K562 (cell line): ENCODE data around the gene NFKBIB.

ENCODE experiments used
- CTCF ChIP-seq, 3 experiments: IDR thresholded peaks in 2 of 3; conservative IDR thresholded peaks in 1 of 3; 2 replicates each; pipeline ENCODE4 v1.5.1; 2011 to 2012; ENCODE audit warnings: low read length in 3 of 3, mild to moderate bottlenecking in 3 of 3, control low read depth in 2 of 3, improper control_type of control experiment in 1 of 3, inconsistent platforms in 1 of 3, low read depth in 1 of 3, mixed read lengths in 1 of 3, moderate library complexity in 1 of 3; ENCODE audit not compliant: insufficient read depth in 2 of 3
- EP300 ChIP-seq: IDR thresholded peaks from 2 replicates; pipeline ENCODE4 v1.6.1; 2012; ENCODE audit warnings: low read length, improper control_type of control experiment
- EZH2 ChIP-seq: IDR thresholded peaks from 2 replicates; pipeline ENCODE4 v1.6.1; 2012; ENCODE audit warnings: low read depth, mild to moderate bottlenecking, inconsistent platforms, low read length, borderline replicate concordance
- GTF2A2 ChIP-seq: IDR thresholded peaks from 2 replicates; pipeline ENCODE4 v1.6.1; 2016; ENCODE audit warnings: mild to moderate bottlenecking, missing genetic modification characterization, missing compliant biosample characterization
- KLF1 ChIP-seq: fragments of 450-650 bp; IDR thresholded peaks from 2 replicates; pipeline ENCODE4 v1.6.1; 2016; ENCODE audit warnings: missing genetic modification characterization, missing compliant biosample characterization
- NFYB ChIP-seq: IDR thresholded peaks from 2 replicates; pipeline ENCODE4 v1.6.1; 2011; ENCODE audit warnings: mild to moderate bottlenecking, moderate library complexity; ENCODE audit not compliant: insufficient read length; ENCODE audit errors: extremely low read depth
- NR3C1 ChIP-seq: sonication (generic); formaldehyde crosslinking; IDR thresholded peaks from 2 replicates; pipeline ENCODE4 v1.8.1; 2022; ENCODE audit warnings: missing genetic modification reagents
- RAD21 ChIP-seq, 2 experiments: fragments of 250-450 bp in 1 of 2; fragments of 450-650 bp in 1 of 2; sonication (Bioruptor Pico) in 1 of 2; formaldehyde crosslinking in 1 of 2; IDR thresholded peaks in 1 of 2; conservative IDR thresholded peaks in 1 of 2; 2 replicates each; pipeline versions ENCODE4 v1.4.0 to v1.8.0; 2020 to 2022; ENCODE audit warnings: mild to moderate bottlenecking in 2 of 2, moderate library complexity in 1 of 2
- TEAD4 ChIP-seq, 2 experiments: sonication (generic) in 1 of 2; formaldehyde crosslinking in 1 of 2; IDR thresholded peaks; 2 replicates each; pipeline versions ENCODE4 v1.6.1 to v1.8.0; 2012 to 2022; ENCODE audit warnings: borderline replicate concordance in 1 of 2, inconsistent platforms in 1 of 2, low read length in 1 of 2, mild to moderate bottlenecking in 1 of 2, missing genetic modification reagents in 1 of 2
- XRCC4 ChIP-seq: IDR thresholded peaks from one replicate; pipeline ENCODE4 v1.6.1; 2011; ENCODE audit not compliant: insufficient read depth, insufficient read length; ENCODE audit errors: extremely low read depth
- ZNF217 ChIP-seq: sonication (generic); formaldehyde crosslinking; IDR thresholded peaks from 2 replicates; pipeline ENCODE4 v1.8.0; 2022; ENCODE audit warnings: mild to moderate bottlenecking, missing genetic modification reagents
- TF ChIP-seq, protein P1 (sequence below), 2 experiments: fragments of 450-650 bp in 1 of 2; sonication (generic) in 1 of 2; formaldehyde crosslinking in 1 of 2; IDR thresholded peaks in 1 of 2; conservative IDR thresholded peaks in 1 of 2; 2 replicates each; pipeline versions ENCODE4 v1.6.1 to v1.8.1; 2016 to 2023; ENCODE audit warnings: mild to moderate bottlenecking in 2 of 2, moderate library complexity in 2 of 2, inconsistent platforms in 1 of 2, missing genetic modification reagents in 1 of 2
- TF ChIP-seq, protein P2 (sequence below): sonication (generic); formaldehyde crosslinking; IDR thresholded peaks from 2 replicates; pipeline ENCODE4 v1.8.1; 2023; ENCODE audit warnings: mild to moderate bottlenecking, missing genetic modification reagents

DNA sequence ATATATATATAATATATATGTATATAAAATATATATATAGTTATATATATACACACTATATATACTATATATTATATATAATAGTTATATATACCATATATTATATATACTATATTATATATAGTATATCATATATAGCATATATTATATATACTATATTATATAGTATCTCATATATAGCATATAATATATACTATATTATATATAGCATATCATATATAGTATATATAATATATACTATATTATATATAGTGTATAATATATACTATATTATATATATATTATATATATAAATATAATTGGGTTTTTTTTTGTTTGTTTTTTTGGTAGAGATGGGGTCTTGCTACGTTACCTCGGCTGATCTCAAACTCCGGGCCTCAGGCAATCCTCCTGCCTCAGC, 38.4 kb upstream of the NFKBIB start:
- TF ChIP-seq EZH2 = no peak
- TF ChIP-seq KLF1 (tag) = no peak
- TF ChIP-seq NR3C1 = no peak
- TF ChIP-seq CTCF (IDR thresholded peaks at IDR 0.05 in 2 of 3, conservative IDR thresholded peaks at IDR 0.05 in 1 of 3; ENCODE audit: insufficient read depth in 2 of 3, low read depth in 1 of 3, low read length in 3 of 3) = no peak
- TF ChIP-seq EP300 = no peak
- TF ChIP-seq NFYB = no peak
- no peak for TF ChIP-seq RAD21 (CRISPR knock-in tag; conservative IDR thresholded peaks at IDR 0.05 in 1 of 2, IDR thresholded peaks at IDR 0.05 in 1 of 2)
- TF ChIP-seq ZNF217 (CRISPR knock-in tag) = no peak
- TF ChIP-seq, protein P1, sequence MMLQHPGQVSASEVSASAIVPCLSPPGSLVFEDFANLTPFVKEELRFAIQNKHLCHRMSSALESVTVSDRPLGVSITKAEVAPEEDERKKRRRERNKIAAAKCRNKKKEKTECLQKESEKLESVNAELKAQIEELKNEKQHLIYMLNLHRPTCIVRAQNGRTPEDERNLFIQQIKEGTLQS (IDR thresholded peaks at IDR 0.05) = no peak
- TF ChIP-seq, protein P1 (CRISPR knock-in tag; conservative IDR thresholded peaks at IDR 0.05) = no peak
- TF ChIP-seq, protein P2, sequence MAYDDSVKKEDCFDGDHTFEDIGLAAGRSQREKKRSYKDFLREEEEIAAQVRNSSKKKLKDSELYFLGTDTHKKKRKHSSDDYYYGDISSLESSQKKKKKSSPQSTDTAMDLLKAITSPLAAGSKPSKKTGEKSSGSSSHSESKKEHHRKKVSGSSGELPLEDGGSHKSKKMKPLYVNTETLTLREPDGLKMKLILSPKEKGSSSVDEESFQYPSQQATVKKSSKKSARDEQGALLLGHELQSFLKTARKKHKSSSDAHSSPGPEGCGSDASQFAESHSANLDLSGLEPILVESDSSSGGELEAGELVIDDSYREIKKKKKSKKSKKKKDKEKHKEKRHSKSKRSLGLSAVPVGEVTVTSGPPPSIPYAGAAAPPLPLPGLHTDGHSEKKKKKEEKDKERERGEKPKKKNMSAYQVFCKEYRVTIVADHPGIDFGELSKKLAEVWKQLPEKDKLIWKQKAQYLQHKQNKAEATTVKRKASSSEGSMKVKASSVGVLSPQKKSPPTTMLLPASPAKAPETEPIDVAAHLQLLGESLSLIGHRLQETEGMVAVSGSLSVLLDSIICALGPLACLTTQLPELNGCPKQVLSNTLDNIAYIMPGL (CRISPR knock-in tag) = no peak
- TF ChIP-seq XRCC4 = no peak
- no peak for TF ChIP-seq GTF2A2 (tag)
- TF ChIP-seq TEAD4 (IDR thresholded peaks at IDR 0.05; ENCODE audit: low read length) = no peak
- no peak for TF ChIP-seq TEAD4 (CRISPR knock-in tag; IDR thresholded peaks at IDR 0.05; ENCODE audit: borderline replicate concordance)
